DND-41 (cell line): ENCODE results near the gene FNDC11.
A peak's percentile ranks its signal among the peaks of the same experiment; 100 is the strongest.

Experiments
- ATAC-seq: fragments of 200-7000 bp; cut with Tn5 transposase; 3 replicates; pipeline ENCODE4 v1.9.1; 2021; ENCODE audit warnings: low read depth; ENCODE audit not compliant: insufficient read depth
- DNase-seq: peaks from one replicate; pipeline ENCODE4 v3.0.0-alpha.2; 2020
- H2AFZ ChIP-seq: 2 replicates; pipeline ENCODE4 v1.6.0; 2012; ENCODE audit warnings: low read depth, low read length
- H3K27ac ChIP-seq: 2 replicates; pipeline ENCODE4 v1.5.1; 2012; ENCODE audit warnings: low read length, inconsistent platforms
- H3K27me3 ChIP-seq: fragments of 200-600 bp; sonication (generic); 2 replicates; pipeline ENCODE4 v1.6.0; 2012; ENCODE audit warnings: low read length, mild to moderate bottlenecking, inconsistent platforms; ENCODE audit not compliant: insufficient read depth, poor library complexity
- H3K36me3 ChIP-seq: 2 replicates; pipeline ENCODE4 v1.5.1; 2012; ENCODE audit warnings: low read length, inconsistent platforms; ENCODE audit not compliant: insufficient read depth
- H3K4me1 ChIP-seq: 2 replicates; pipeline ENCODE4 v1.5.1; 2012; ENCODE audit warnings: mild to moderate bottlenecking, low read length; ENCODE audit not compliant: insufficient read depth
- H3K4me2 ChIP-seq: 2 replicates; pipeline ENCODE4 v1.6.0; 2012; ENCODE audit warnings: mild to moderate bottlenecking, moderate library complexity, low read length, inconsistent platforms; ENCODE audit not compliant: insufficient read depth
- H3K4me3 ChIP-seq, 2 experiments: fragments of 200-600 bp in 1 of 2; shearing (Covaris generic) in 1 of 2; 2 replicates each; pipeline ENCODE4 v1.5.1; 2012 to 2016; ENCODE audit warnings: inconsistent platforms in 2 of 2, low read length in 2 of 2, mild to moderate bottlenecking in 2 of 2, low read depth in 1 of 2, moderate library complexity in 1 of 2
- H3K79me2 ChIP-seq: 2 replicates; pipeline ENCODE4 v1.6.0; 2012; ENCODE audit warnings: low read length, inconsistent platforms; ENCODE audit not compliant: insufficient read depth
- H3K9ac ChIP-seq: 2 replicates; pipeline ENCODE4 v1.6.0; 2012; ENCODE audit warnings: low read depth, mild to moderate bottlenecking, inconsistent platforms, low read length, moderate library complexity
- H3K9me3 ChIP-seq: 2 replicates; pipeline ENCODE4 v1.5.1; 2012; ENCODE audit warnings: low read length, moderate library complexity, mild to moderate bottlenecking, inconsistent platforms; ENCODE audit not compliant: insufficient read depth, severe bottlenecking
- H4K20me1 ChIP-seq: 2 replicates; pipeline ENCODE4 v1.6.0; 2012; ENCODE audit warnings: low read length; ENCODE audit not compliant: insufficient read depth
- CTCF ChIP-seq: IDR thresholded peaks from 2 replicates; pipeline ENCODE4 v1.5.1; 2012; ENCODE audit warnings: borderline replicate concordance, low read length, moderate library complexity, mild to moderate bottlenecking; ENCODE audit not compliant: poor library complexity, severe bottlenecking; ENCODE audit errors: extremely low read depth
- EZH2 ChIP-seq: IDR thresholded peaks from 3 replicates; pipeline ENCODE4 v1.6.1; 2012; ENCODE audit warnings: borderline replicate concordance, low read depth, mild to moderate bottlenecking, moderate library complexity, low read length, inconsistent platforms; ENCODE audit not compliant: severe bottlenecking

FNDC11 gene

GRCh38 chr20:63534831-63535651 lies 18.9 kb upstream of the FNDC11 start:
- H4K20me1 ChIP-seq: peaks cover 8% of the 10 kb centered on the region; the same call in 1 of the 2 replicates
- no peaks in the 10 kb centered on the region for H3K36me3 ChIP-seq
- no peak overlapping the region for H3K4me2 ChIP-seq
- H3K27ac ChIP-seq: no peak overlapping the region
- H3K4me3 ChIP-seq: no peak overlapping the region
- no peaks in the 10 kb centered on the region for H3K27me3 ChIP-seq
- no peak overlapping the region for H2AFZ ChIP-seq
- H3K9ac ChIP-seq: no peak overlapping the region
- no peak for TF ChIP-seq CTCF
- no peak for TF ChIP-seq EZH2
- no peak for ATAC-seq
- H3K9me3 ChIP-seq: no peaks in the 10 kb centered on the region
- no peaks in the 10 kb centered on the region for H3K79me2 ChIP-seq
- no peak for DNase-seq
- H3K4me1 ChIP-seq: peaks cover 21% of the 10 kb centered on the region

GRCh38 chr20:63536241-63536977 lies 17.6 kb upstream of the FNDC11 start:
- Histone ChIP-seq H2AFZ (no peak overlapping the region), H3K27ac (no peak overlapping the region), H3K9ac (no peak overlapping the region), H3K4me1 (peaks cover 21% of the 10 kb centered on the region), H3K79me2 (no peaks in the 10 kb centered on the region), H3K36me3 (no peaks in the 10 kb centered on the region), H3K27me3 (no peaks in the 10 kb centered on the region), H3K4me2 (no peak overlapping the region), H3K9me3 (no peaks in the 10 kb centered on the region), H3K4me3 (no peak overlapping the region), H4K20me1 (peaks cover 8% of the 10 kb centered on the region; the same call in 1 of the 2 replicates)
- DNase-seq (no peak), ATAC-seq (no peak)
- no peak for TF ChIP-seq EZH2
- no peak for TF ChIP-seq CTCF

GRCh38 chr20:63536997-63537524 lies 16.9 kb upstream of the FNDC11 start, which contains the start of gene PTK6:
TSS of gene PTK6 (minus strand) at chr20:63537376. CDS start at chr20:63537314, 62 bp downstream.
- DNase-seq (no peak), ATAC-seq (no peak)
- Histone ChIP-seq H3K4me2 (peak within 1 kb of the TSS; percentile 77), H3K9ac (peak within 1 kb of the TSS; percentile 50), H3K27me3 (no peaks in the 10 kb centered on the region), H3K79me2 (no peaks in the 10 kb centered on the region), H2AFZ (peak within 1 kb of the TSS; percentile 79), H4K20me1 (peaks cover 7% of the 10 kb centered on the region; the same call in 1 of the 2 replicates), H3K4me3 (peak within 1 kb of the TSS in 1 of 2 experiments; percentile 56; a peak in 2 of 4 replicates), H3K9me3 (no peaks in the 10 kb centered on the region), H3K36me3 (no peaks in the 10 kb centered on the region), H3K27ac (peak within 1 kb of the TSS; percentile 71), H3K4me1 (peaks cover 21% of the 10 kb centered on the region)
- TF ChIP-seq CTCF: no peak
- no peak for TF ChIP-seq EZH2
